Endodermal cell (in vitro differentiated cells): ENCODE data around the gene C1QL1. TPM values are rescaled to one million over a fixed set of nuclear protein-coding genes. Genes with fewer than 3 reads are reported as not detected.

Experiments used
- DNase-seq: peaks from one replicate; pipeline ENCODE4 v3.0.0-alpha.2; 2017
- H3K27ac ChIP-seq: 2 replicates; pipeline ENCODE4 v1.5.1; 2013; ENCODE audit warnings: mild to moderate bottlenecking, low read depth, low read length, moderate library complexity
- H3K27me3 ChIP-seq: 2 replicates; pipeline ENCODE4 v1.6.1; 2013; ENCODE audit warnings: mild to moderate bottlenecking, low read length, moderate library complexity; ENCODE audit not compliant: insufficient read depth, control insufficient read depth, poor library complexity, severe bottlenecking
- H3K36me3 ChIP-seq: 2 replicates; pipeline ENCODE4 v1.7.0; 2013; ENCODE audit warnings: mild to moderate bottlenecking, low read length, moderate library complexity; ENCODE audit not compliant: control insufficient read depth, insufficient read depth
- H3K4me1 ChIP-seq: one replicate; pipeline ENCODE4 v1.7.0; 2013; ENCODE audit warnings: low read length; ENCODE audit not compliant: control insufficient read depth, insufficient read depth
- H3K4me3 ChIP-seq: 2 replicates; pipeline ENCODE4 v1.5.1; 2013; ENCODE audit warnings: mild to moderate bottlenecking, low read length, moderate library complexity
- H3K9ac ChIP-seq: 2 replicates; pipeline ENCODE4 v1.6.1; 2013; ENCODE audit warnings: mild to moderate bottlenecking, low read length, moderate library complexity; ENCODE audit not compliant: poor library complexity, severe bottlenecking; ENCODE audit errors: extremely low read depth
- H3K9me3 ChIP-seq: 2 replicates; pipeline ENCODE4 v1.6.1; 2013; ENCODE audit warnings: mild to moderate bottlenecking, low read length, moderate library complexity; ENCODE audit not compliant: control insufficient read depth
- H3K27ac Mint-ChIP-seq: 2 replicates; pipeline ENCODE4 v1.8.0; 2020; ENCODE audit warnings: mixed read lengths
- H3K27me3 Mint-ChIP-seq: 2 replicates; pipeline ENCODE4 v1.8.0; 2021; ENCODE audit warnings: mild to moderate bottlenecking, mixed read lengths; ENCODE audit not compliant: insufficient read depth
- H3K36me3 Mint-ChIP-seq: 2 replicates; pipeline ENCODE4 v1.8.0; 2020; ENCODE audit warnings: low read depth, mixed read lengths
- H3K4me1 Mint-ChIP-seq: 2 replicates; pipeline ENCODE4 v1.8.0; 2020; ENCODE audit warnings: mixed read lengths
- H3K4me3 Mint-ChIP-seq: 2 replicates; pipeline ENCODE4 v1.8.0; 2020; ENCODE audit warnings: mild to moderate bottlenecking, moderate library complexity, mixed read lengths
- H3K9me3 Mint-ChIP-seq: 2 replicates; pipeline ENCODE4 v1.8.0; 2020; ENCODE audit warnings: mild to moderate bottlenecking, mixed read lengths
- WGBS, 2 experiments: methylation state at CpG; one replicate each; pipeline versions ENCODE4 v1.1.5 to v1.1.7; 2013; ENCODE audit warnings: missing lambda C conversion rate in 2 of 2, mixed read lengths in 1 of 2; ENCODE audit not compliant: insufficient coverage in 1 of 2, insufficient read length in 1 of 2; 5-methylcytosine and 5-hydroxymethylcytosine counted together
- total RNA-seq, 2 donors: library from RNA; stranded (reverse); fragmentation: NEBNext Ultra II Directional in 1 of 2; extraction: Animal tissue kit (Norgen Biotek cat#: 25700) in 1 of 2; gene quantifications; 2 replicates in 1 of 2; 3 replicates in 1 of 2; pipeline ENCODE4 v1.2.1, GENCODE V29; 2021
- TF ChIP-seq, protein P1 (sequence below): fragments of 200-600 bp; sonication (generic); conservative IDR thresholded peaks from 2 replicates; pipeline ENCODE4 v1.5.0; 2021; ENCODE audit warnings: antibody characterized with exemption, mild to moderate bottlenecking

Gene C1QL1
- total RNA-seq, 2 donors from 2014 or later: 1.4 to 2.7 TPM

DNA sequence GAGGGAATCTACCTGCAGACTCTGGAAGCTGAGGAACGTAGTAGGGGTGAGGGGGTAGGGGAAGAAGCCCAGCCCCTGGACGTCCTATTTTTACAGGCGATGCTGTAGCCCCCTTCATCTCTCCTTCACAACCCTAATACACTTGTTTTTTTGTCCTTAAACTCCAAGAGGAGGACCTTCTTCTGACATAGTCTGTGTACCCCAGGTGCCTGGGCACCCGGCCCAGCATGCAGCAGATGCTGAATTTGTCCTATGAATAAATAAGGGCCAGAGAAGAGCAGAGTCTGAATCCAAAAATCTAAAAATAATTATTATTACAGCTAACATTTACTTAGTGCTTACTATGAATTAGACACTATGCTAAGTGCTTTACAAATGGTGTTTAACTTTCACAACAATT, 25.6 kb downstream of the C1QL1 start:
- no peak for DNase-seq
- H3K4me3 ChIP-seq: no peak overlapping the region
- Mint-ChIP-seq H3K4me1 (peaks cover 14% of the 10 kb centered on the region), H3K9me3 (peaks cover 3% of the 10 kb centered on the region), H3K27me3 (no peaks in the 10 kb centered on the region), H3K4me3 (no peak overlapping the region), H3K27ac (no peak overlapping the region), H3K36me3 (peaks cover 28% of the 10 kb centered on the region)
- H3K9me3 ChIP-seq: peaks cover 7% of the 10 kb centered on the region
- no peaks in the 10 kb centered on the region for H3K27me3 ChIP-seq
- no peaks in the 10 kb centered on the region for H3K4me1 ChIP-seq
- H3K36me3 ChIP-seq: peaks cover 56% of the 10 kb centered on the region
- TF ChIP-seq, protein P1, sequence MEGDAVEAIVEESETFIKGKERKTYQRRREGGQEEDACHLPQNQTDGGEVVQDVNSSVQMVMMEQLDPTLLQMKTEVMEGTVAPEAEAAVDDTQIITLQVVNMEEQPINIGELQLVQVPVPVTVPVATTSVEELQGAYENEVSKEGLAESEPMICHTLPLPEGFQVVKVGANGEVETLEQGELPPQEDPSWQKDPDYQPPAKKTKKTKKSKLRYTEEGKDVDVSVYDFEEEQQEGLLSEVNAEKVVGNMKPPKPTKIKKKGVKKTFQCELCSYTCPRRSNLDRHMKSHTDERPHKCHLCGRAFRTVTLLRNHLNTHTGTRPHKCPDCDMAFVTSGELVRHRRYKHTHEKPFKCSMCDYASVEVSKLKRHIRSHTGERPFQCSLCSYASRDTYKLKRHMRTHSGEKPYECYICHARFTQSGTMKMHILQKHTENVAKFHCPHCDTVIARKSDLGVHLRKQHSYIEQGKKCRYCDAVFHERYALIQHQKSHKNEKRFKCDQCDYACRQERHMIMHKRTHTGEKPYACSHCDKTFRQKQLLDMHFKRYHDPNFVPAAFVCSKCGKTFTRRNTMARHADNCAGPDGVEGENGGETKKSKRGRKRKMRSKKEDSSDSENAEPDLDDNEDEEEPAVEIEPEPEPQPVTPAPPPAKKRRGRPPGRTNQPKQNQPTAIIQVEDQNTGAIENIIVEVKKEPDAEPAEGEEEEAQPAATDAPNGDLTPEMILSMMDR: no peak
- no peak overlapping the region for H3K27ac ChIP-seq
- 88 to 91% methylated on average over 2 to 3 of the region's 4 CpGs for WGBS, 2 experiments
- no peak overlapping the region for H3K9ac ChIP-seq

DNA sequence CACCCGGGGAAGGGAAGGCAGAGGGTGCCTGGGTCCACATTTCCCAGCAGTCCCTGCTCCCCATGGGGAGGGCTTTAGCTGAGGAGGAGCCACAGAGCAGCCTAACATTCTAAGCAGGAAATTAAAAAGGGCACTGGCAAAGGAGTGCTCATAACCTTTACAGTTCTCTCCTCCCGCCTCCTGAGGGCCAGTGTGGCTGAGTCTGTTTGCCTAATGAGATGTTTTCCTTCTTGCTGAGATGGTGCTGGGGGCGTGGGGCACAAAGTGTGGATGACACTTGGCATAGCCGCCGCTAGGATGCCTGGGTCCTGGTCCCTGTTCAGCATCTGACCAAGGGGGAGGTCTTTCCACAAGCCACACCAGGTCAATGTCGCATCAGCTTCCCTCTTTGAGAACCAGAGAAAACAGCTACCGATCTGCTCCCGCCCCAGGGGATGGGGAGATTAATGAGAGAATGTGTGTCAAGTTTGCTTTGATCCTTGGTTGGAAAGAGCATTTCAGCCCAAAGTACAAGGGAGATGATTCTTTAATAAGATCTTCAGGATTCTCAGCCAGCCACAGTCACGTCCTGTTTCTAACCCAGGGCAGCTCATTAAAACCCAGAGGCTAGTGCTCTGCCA, 26.3 kb downstream of the C1QL1 start:
- TF ChIP-seq, protein P1: no peak
- no peak overlapping the region for H3K27ac ChIP-seq
- H3K27ac Mint-ChIP-seq: no peak overlapping the region

DNA sequence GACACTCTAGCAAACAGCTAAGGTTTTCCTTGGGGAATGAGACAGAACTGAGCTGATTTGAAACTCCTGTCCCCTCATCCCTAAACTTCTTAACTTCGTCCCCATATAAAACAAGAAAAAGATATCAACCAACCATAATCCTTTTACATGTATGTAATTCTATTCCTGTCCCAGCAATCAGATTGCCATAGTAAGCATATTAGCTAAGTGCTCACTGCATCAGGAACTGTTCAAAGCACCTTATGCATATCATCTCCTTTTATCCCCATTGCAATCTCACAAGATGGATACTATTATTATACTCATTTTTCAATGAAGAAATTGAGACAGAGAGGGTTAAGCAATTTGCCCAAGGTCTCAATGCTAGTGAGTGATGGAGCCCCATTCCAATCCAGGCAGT, 27.3 kb downstream of the C1QL1 start:
- 88 to 100% methylated on average over 1 of the region's 1 CpG for WGBS, 2 experiments

More for the DNA sequence above, 26.3 kb downstream of the C1QL1 start:
- Histone ChIP-seq H3K36me3 (peaks cover 62% of the 10 kb centered on the region), H3K4me1 (no peaks in the 10 kb centered on the region), H3K9me3 (peaks cover 7% of the 10 kb centered on the region), H3K9ac (no peak overlapping the region), H3K27me3 (no peaks in the 10 kb centered on the region), H3K4me3 (no peak overlapping the region)
- Mint-ChIP-seq H3K9me3 (peaks cover 3% of the 10 kb centered on the region), H3K36me3 (peaks cover 28% of the 10 kb centered on the region), H3K4me1 (peaks cover 14% of the 10 kb centered on the region), H3K27me3 (no peaks in the 10 kb centered on the region), H3K4me3 (no peak overlapping the region)
- WGBS, 2 experiments: 98 to 100% methylated on average over 8 to 9 of the region's 9 CpGs
- peak; percentile 56 for DNase-seq

More for the DNA sequence above, 27.3 kb downstream of the C1QL1 start:
- no peak overlapping the region for H3K27ac Mint-ChIP-seq
- H3K9me3 Mint-ChIP-seq: peaks cover 3% of the 10 kb centered on the region
- Histone ChIP-seq H3K4me3 (no peak overlapping the region), H3K4me1 (no peaks in the 10 kb centered on the region), H3K27me3 (no peaks in the 10 kb centered on the region), H3K9me3 (peaks cover 7% of the 10 kb centered on the region), H3K36me3 (peaks cover 69% of the 10 kb centered on the region), H3K27ac (no peak overlapping the region), H3K9ac (no peak overlapping the region)
- peaks cover 8% of the 10 kb centered on the region for H3K4me1 Mint-ChIP-seq
- H3K27me3 Mint-ChIP-seq: no peaks in the 10 kb centered on the region
- H3K4me3 Mint-ChIP-seq: no peak overlapping the region
- TF ChIP-seq, protein P1: no peak
- H3K36me3 Mint-ChIP-seq: peaks cover 28% of the 10 kb centered on the region
- no peak for DNase-seq
